C1 segment of cervical spinal cord (tissue), 14 donors: Measurements from ENCODE around the gene ENO2.

ENCODE experiments used
- DNase-seq, 14 donors: peaks; one replicate each; lab custom pipeline; 2025; lab: John Stamatoyannopoulos, UW

Gene ENO2

DNA sequence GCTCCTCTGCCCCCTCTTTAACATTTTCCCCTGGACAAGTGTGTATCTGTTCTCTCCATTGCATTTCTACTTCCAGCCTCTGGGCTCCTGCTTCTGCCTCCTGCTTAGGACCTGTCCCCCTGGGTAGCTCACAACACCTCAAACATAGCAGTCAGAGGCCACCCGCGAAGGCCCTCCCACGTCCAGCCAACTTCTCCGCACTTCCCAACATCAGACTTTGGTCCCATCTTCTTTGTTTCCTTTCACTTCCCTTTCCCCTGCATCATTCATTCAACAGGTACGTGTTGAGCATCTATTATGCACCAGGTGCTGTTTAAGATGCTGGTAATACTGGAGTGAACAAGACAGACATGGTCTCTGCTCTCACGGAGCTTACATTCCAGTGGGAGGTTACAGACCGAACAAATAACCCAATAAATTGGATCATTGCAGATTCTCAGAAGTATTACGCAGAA, 32.6 kb downstream of the ENO2 start:
- no peak for DNase-seq

DNA sequence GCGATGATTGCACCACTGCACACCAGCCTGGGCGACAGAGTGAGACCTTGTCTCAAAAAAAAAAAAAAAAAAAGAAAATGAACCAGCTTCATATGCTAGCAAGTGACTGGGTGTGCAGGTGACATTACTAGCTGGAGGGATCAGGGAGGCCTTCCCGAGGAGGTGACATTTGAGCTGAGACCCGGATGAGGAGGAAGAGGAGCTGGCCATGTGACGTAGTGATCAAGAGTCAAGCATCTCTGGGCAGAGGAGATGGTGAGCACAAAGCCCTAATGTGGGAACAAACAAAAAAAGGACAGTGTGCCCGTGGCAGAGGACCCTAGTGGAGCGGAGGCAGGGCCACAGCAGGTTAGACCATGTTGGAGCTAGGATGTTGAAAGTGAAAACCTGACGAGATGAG, 33.2 kb downstream of the ENO2 start:
- no peak for DNase-seq

- no peak for DNase-seq
Observed at GRCh38 chr12:6948873-6949594, 34.7 kb downstream of the ENO2 start.

DNA sequence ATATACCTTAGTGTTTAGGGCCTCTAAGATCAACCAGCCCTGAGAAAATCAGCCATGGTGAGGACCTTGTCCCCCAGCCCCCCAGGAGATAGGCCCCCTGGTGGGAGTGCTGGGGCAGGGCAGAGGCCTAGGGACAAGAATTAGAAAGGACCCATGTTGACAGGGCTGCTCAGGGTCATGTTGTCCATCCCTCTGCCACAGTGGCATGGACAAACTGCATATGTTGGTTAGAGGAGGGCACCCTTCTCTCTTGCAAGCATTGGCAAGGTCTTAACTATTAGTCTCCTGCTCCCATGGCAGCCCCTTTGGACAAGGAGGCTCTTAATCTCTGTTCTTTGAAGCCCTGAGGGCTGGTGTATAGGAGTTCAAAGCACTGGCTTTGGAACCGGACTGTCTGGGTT, 36.0 kb downstream of the ENO2 start:
- no peak for DNase-seq

DNA sequence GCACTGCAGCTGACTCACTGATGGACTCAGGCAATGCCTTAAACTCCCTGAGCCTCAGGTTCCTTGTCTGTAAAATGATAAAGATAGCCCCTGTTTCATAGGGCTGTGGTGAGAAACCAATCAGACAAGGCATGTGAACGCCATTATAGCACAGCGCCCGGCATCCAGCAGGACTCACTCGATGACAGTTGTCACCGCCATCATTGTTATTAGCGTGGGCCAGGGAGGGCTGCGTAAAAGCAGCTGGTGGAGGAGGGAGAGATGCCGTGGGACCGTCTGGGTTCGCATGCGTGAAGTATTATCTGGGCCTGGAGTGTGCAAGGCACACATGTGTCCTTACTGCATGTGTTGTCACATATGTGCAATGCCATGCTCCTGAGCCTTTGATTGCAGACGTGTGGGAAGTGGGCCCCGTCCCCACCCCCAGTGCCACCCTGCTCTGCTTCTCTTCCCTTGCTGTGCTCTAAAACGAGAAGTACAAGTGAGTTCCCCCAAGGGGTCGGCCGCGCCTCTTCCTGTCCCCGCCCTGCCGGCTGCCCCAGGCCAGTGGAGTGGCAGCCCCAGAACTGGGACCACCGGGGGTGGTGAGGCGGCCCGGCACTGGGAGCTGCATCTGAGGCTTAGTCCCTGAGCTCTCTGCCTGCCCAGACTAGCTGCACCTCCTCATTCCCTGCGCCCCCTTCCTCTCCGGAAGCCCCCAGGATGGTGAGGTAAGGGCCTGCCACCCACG, 36.6 kb downstream of the ENO2 start, which contains the start of gene PTPN6:
PTPN6 (plus strand) TSS at position 546 of the 730 bp plus-strand sequence; CDS start at position 703, 157 bp downstream.
- DNase-seq = peak in 5 of 14 donors; percentile 23 to 60 (median 41)

DNA sequence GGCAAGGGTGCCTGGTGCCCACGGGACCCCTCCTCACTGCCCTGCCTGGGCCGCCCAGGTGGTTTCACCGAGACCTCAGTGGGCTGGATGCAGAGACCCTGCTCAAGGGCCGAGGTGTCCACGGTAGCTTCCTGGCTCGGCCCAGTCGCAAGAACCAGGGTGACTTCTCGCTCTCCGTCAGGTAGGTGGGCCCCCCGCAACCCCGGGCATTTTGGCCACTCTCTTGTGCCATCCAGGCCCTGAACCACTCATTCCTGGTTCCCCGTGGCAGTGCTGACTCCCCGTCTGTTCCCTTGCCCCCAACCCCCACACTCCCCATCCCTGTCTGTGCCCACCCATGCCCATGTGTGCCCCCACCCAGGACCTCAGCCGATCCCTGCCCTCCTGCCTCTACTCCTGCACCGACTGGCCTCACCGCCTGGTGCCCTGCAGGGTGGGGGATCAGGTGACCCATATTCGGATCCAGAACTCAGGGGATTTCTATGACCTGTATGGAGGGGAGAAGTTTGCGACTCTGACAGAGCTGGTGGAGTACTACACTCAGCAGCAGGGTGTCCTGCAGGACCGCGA, 37.3 kb downstream of the ENO2 start:
- DNase-seq = no peak

GRCh38 chr12:6952121-6952862, 37.9 kb downstream of the ENO2 start:
- no peak for DNase-seq

- no peak for DNase-seq
Observed at GRCh38 chr12:6952863-6953441, 38.6 kb downstream of the ENO2 start.

DNA sequence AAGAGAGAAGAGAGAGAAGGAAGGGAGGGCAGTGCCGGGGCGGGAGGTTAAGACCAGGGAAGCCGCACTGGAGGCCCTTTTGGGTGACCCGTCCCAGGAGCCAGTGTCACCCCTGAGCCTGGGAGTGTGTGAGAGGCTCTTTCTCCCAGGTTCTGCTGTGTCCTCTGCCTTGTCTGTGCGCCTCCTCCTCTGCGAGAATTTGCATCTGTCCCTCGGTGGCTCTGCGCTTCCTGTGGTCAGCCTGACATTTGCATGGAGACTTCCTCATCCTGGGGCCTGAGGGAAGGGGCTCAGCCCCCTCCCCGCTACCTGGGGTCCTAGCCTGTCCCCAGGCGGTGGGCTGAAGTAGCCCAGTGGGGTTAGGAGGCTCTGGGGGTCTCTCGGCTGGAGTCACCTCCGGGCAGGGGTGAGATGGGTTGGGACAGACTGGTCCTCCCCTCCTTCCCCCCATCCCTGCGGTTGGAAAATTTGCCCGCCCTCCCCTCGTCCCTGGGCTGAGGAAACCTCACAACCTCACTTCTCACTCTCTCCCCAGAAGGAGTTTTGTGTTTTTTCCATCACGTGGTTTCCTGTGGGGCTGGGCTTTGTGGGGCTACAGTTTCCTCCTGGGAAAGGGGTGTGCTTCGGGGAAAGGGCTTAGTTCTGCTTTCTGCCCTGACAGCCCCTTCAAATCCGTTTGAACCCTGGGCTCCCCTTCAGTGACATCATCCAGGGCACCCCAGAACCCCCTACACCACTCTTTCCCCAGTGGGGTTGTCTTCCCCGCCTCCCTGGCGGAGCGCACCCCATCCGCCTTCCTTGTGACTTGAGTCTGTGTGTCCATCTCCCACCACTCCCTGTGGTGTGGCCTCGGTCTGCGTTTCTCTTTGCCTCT, 39.3 kb downstream of the ENO2 start:
- DNase-seq = peak in 9 of 14 donors; percentile 31 to 75 (median 62)

DNA sequence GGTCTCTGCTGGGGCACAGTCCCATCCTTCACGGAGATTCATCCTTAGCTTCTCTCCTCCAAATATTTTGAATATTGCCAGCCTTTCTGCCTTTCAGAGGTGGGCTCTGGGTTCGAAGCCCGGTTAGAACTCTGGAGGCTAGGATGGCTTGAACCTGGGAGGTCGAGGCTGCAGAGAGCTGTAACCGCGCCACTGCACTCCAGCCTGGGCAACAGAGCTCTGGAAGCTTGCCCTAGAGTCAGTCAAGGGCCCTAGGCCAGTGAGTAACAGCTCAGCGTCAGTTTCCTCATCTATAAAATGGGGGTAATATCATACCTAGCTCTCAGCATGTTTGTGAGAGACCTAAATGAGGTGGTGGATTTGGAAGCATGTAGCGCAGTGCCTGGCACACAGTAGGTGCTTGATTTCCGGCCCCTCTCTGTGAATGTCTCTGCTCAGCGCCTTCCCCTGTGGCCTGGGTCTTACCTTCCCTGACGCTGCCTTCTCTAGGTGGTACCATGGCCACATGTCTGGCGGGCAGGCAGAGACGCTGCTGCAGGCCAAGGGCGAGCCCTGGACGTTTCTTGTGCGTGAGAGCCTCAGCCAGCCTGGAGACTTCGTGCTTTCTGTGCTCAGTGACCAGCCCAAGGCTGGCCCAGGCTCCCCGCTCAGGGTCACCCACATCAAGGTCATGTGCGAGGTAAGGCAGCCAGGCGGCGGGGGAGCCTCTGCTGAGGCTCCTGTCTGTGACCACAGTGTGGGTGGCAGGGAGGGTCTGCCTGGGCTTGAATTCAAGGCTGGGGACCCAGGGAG, 40.1 kb downstream of the ENO2 start:
- no peak for DNase-seq

- no peak for DNase-seq
Observed at GRCh38 chr12:6955108-6956020, 41.0 kb downstream of the ENO2 start.

GRCh38 chr12:6956021-6956727, 41.8 kb downstream of the ENO2 start:
- no peak for DNase-seq

DNA sequence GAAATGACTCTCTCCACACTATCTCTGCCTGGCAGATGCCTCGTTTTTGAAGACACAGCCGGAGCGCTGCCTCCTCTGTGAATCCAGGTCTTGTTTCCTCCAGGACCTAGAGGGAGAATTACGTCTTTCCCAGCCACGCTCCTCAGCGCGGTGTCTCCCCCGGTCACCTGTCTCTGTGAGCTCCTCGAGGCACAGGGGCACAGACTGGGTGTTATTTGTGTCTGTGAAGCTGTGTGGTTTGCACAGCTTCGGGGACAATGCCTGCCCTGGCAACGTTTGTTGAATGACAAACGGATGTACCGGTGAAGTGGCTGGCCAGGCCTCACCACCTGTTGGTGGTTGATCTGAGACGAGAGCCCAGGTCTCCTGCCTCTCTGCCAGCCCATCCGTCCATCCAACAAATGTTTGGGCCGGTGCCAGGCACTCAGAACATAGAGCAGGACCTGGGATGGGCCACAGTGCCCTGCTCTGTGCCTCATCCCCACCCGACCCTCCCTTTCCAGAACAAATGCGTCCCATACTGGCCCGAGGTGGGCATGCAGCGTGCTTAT, 42.8 kb downstream of the ENO2 start:
- no peak for DNase-seq

- no peak for DNase-seq
Observed at GRCh38 chr12:6957741-6958608, 43.6 kb downstream of the ENO2 start.

GRCh38 chr12:6958609-6959057, 44.3 kb downstream of the ENO2 start:
- no peak for DNase-seq

- peak in 4 of 14 donors; percentile 41 to 59 (median 44) for DNase-seq
Observed at GRCh38 chr12:6959058-6959804, 44.9 kb downstream of the ENO2 start.
